WTC11 (cell line): ENCODE measurements around the gene YBEY. TPM values are rescaled to one million over a fixed set of nuclear protein-coding genes. Genes with fewer than 3 reads are reported as not detected.

ENCODE experiments used
- CBFB ChIP-seq: sonication (generic); formaldehyde crosslinking; IDR thresholded peaks from 2 replicates; pipeline ENCODE4 v1.8.1; 2022; ENCODE audit warnings: mild to moderate bottlenecking, low read depth, missing genetic modification reagents
- HMGXB4 ChIP-seq: sonication (generic); formaldehyde crosslinking; IDR thresholded peaks from 2 replicates; pipeline ENCODE4 v1.8.1; 2023; ENCODE audit warnings: mild to moderate bottlenecking, moderate library complexity, missing genetic modification reagents
- ZNF219 ChIP-seq: sonication (generic); formaldehyde crosslinking; IDR thresholded peaks from 2 replicates; pipeline ENCODE4 v1.8.0; 2023; ENCODE audit warnings: missing genetic modification reagents, mild to moderate bottlenecking, borderline replicate concordance
- total RNA-seq: library from RNA; stranded (reverse); gene quantifications from 3 replicates; pipeline ENCODE4 v1.2.3, GENCODE V29; 2021

The YBEY gene
- total RNA-seq, 1 experiment from 2014 or later, result 27.4 TPM

GRCh38 chr21:46347203-46347550, 61.0 kb downstream of the YBEY start (continued):
- TF ChIP-seq ZNF219 (CRISPR knock-in tag) (no peak), CBFB (no peak), HMGXB4 (CRISPR knock-in tag) (no peak)

Other genes with a start within 250 kb of the YBEY start
- 111 to 138 TPM (median 138 TPM) in 3 replicates for gene COL6A2, start 188.2 kb upstream of the YBEY start, total RNA-seq
- 6.1 to 9.6 TPM (median 9.5 TPM) in 3 replicates for gene FTCD, start 130.8 kb upstream of the YBEY start, total RNA-seq
- 56.5 to 61.7 TPM (median 57.6 TPM) in 3 replicates for gene SPATC1L, start 101.9 kb upstream of the YBEY start, total RNA-seq
- 79.9 to 101 TPM (median 92.6 TPM) in 3 replicates for gene LSS, start 57.6 kb upstream of the YBEY start, total RNA-seq
- 136 to 167 TPM (median 136 TPM) in 3 replicates for gene MCM3AP, start 731 bp upstream of the YBEY start, total RNA-seq
- 31.5 to 35.1 TPM (median 32.7 TPM) in 3 replicates for gene C21orf58, start 37.5 kb downstream of the YBEY start, total RNA-seq
- 40.6 to 46.4 TPM (median 41.0 TPM) in 3 replicates for gene PCNT, start 37.8 kb downstream of the YBEY start, total RNA-seq
- gene DIP2A, start 172.5 kb downstream of the YBEY start, total RNA-seq, result 36.7 to 39.4 TPM (median 38.8 TPM) in 3 replicates